GM19351 (cell line): ENCODE measurements around the gene LONRF2.

Experiments
- ATAC-seq: cut with Tn5 transposase; IDR thresholded peaks from one replicate; pipeline ENCODE4 v1.9.1; 2021; ENCODE audit warnings: mild to moderate bottlenecking, moderate library complexity; ENCODE audit not compliant: unreplicated experiment

The LONRF2 gene

DNA sequence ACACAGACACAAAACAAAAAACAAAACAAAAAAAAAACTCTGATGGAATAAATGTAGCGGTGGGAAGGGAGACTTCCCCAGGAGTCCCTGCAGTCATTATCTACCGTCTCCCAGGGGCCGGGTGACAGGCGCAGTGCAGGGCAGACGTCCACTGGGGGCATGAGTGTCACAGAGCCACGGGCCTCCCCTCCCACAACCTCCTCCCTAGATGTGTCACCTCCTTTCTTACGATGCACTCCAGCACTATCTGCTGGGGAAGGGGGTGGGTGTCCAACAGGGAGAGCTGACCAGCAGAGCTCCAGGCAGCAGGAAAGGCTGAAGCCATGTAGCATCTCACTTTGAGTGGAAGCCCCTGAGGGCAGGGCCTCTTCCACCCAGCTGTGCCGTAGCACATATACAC lies 84.5 kb downstream of the LONRF2 start:
- no peak for ATAC-seq

GRCh38 chr2:100237163-100237562 lies 85.1 kb downstream of the LONRF2 start:
- ATAC-seq = no peak

- ATAC-seq = no peak
These were observed 86.1 kb downstream of the LONRF2 start for GRCh38 chr2:100236166-100236565.

DNA sequence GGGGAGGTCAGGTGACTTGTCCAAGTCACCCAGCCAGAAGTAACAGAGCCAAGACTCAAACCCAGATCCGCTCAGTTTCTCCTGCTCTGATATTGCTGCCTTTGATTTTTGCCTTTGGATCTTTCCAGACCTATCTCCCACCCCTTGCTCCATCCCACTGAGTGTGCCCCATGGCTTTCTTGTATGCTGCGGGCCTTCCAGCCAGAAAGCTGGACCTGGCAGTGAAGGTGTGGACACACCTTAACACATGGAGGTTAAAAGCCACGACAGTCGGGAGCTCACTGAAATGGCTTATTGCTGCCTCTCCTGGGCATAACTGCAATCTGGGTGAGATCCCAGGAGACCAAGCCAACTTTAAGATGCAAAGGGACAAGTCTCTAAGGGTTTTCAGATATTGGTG lies 86.7 kb downstream of the LONRF2 start:
- ATAC-seq = no peak

DNA sequence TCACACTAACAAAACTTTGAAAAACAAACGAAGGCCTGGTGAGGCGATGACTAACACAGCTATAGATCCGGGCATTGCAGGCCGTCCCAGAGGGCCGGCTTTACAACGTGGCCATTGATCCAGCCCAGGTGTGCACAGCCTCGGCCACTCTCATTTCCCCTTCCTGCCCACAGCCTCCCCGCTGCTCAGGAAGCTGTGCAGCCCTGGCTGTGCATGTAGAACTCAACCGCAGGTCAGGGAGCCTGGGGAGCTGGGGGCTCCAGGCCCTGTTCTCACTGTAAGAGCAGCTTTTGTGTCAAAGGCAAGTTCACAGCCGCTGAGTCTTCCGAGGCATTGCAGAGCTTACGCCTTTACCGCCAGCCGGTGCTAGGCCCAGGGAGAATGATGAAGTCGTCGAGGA lies 87.2 kb downstream of the LONRF2 start:
- ATAC-seq = peak; percentile 99

- ATAC-seq = no peak
These were observed 88.2 kb downstream of the LONRF2 start for GRCh38 chr2:100234141-100234540.

DNA sequence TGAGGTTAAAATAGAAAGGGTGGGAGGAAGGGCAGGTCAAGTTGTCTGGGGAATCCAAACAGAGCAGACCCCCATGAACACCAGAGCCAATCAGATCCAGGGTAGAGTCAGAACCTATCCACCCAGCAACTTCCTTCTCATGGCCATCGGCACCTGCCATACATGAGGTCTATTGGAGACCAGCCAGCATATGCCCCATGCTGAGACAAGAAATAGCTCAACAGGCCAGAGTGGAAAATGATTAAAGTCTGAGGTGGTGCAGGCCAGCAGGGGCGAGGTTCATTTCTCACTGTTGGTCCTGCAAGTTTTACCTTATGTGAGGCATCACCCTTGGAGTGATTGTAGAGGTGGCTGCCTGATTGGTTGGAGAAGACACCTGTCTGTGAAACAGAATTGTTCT lies 89.2 kb downstream of the LONRF2 start:
- no peak for ATAC-seq

DNA sequence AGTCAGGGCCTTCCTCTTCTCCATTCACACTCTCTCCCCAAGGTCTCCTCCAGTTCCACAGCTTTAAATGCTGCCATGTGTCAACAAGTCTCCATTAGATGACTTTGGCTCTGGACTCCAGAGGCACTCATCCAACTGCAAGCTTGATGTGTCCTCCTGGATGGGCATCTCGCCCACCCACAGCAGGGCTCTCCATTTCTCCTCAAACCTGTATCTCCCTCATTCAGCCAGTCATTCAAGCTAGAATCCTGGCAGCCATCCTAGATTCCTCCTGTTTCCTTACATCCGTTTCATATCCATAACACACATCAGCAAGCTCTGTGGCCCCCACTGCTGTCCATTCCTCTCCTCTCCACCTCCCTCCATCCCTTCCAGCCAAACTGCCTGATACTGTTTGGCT lies 91.5 kb downstream of the LONRF2 start:
- no peak for ATAC-seq

DNA sequence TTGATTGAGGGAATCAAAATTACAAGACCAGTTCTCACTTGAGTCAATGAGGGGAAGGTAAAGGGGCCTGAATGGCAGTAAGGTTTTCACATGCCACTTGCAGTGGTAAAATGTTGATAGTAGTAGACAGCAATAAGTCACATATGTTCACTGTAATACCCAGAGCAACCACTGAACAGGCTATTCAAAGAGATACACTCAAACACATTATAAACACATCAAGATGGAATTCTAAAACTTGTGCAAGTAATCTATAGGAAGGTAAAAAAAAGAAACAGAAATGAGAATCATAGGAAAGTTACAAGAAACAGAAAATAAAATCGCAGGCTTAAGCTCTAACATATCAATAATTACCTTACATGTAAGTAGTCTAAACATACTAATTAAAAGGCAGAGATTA lies 93.3 kb downstream of the LONRF2 start:
- ATAC-seq = no peak

DNA sequence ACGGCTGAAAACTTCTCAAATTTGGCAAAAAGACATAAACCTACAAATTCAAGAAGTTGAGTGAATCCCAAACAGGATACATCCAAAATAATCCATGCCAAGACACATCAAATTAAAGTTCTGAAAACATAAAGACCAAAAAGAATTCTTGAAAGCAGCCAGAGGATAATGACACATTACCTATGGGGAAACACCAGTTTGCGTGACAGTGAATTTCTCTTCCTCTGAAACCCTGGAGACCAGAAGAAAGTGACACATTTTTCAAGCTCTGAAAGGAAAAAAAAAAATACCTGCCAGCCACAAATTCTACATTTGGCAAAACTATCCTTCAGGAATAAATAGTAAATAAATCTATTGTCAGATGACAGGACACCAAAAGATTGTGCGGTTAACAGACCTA lies 93.9 kb downstream of the LONRF2 start:
- ATAC-seq = no peak

DNA sequence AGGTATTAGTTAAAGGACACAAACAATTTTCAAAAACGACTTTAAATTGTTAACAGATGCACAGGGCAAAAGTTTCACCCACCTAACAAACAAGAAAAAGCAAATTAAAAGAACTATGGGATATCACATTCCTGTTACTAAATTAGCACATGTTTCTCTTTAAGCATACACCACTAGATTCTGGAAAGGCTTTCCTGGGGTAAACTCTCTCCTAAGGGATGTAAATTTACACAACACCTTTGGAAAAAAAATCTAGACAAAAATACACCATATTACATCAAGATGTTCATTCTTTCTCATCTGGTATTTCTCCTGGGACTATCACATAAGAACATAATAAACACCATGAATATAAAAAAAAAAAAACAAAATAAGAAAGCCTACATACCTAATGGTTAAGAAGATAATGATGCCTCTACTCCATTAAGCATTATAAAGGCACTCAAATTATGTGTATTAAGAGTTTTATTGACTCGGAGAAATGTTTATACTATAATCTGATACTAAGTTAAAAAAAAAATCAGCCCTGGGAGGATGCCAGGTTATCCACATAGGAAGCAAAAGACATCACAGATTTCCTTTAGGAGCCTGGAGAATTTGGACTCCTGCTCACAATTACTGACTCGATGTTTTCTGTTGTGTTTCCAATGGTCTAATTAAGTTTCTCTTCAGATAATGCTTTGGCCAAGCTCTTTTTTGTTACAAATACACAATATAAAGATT lies 97.2 kb downstream of the LONRF2 start:
- no peak for ATAC-seq

DNA sequence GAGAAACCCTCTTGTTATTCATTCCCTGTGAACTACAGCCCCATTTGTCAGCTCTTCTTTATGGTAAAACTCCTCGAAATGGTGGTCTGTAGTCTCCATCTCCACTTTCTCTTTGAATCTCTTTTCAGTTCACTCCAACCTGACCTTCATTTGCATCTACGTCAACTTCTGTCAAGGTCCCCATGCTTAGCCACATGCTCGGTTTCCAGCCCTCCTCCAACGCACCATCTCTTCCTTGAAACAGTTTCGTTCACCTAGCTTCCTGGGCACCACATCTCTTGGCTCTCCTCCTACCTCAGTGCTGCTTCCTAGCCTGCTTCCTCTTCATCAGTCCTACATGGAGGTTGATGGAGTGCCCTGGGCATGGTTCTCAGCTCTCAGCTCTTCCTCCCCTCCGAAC lies 98.8 kb downstream of the LONRF2 start:
- no peak for ATAC-seq
